Hematopoietic multipotent progenitor cell treated with erythropoietin and hydrocortisone succinate and interleukin-3 and kit ligand, for 6 days (in vitro differentiated cells): ENCODE data around the gene TUT7.

ENCODE experiments used
- DNase-seq: peaks from one replicate; pipeline ENCODE4 v3.0.0-alpha.2; 2015

The TUT7 gene

GRCh38 chr9:86256653-86257052, 97.6 kb downstream of the TUT7 start:
- DNase-seq = no peak

- no peak for DNase-seq
Observed at GRCh38 chr9:86253577-86253976, 100.6 kb downstream of the TUT7 start.

- no peak for DNase-seq
Observed at GRCh38 chr9:86252870-86253269, 101.3 kb downstream of the TUT7 start.

GRCh38 chr9:86250123-86250522, 104.1 kb downstream of the TUT7 start:
- no peak for DNase-seq

GRCh38 chr9:86248746-86249145, 105.5 kb downstream of the TUT7 start:
- no peak for DNase-seq

- DNase-seq = no peak
Observed at GRCh38 chr9:86246752-86247161, 107.5 kb downstream of the TUT7 start.

GRCh38 chr9:86242071-86242470, 112.1 kb downstream of the TUT7 start:
- no peak for DNase-seq

- DNase-seq = no peak
Observed at GRCh38 chr9:86241216-86241615, 113.0 kb downstream of the TUT7 start.

GRCh38 chr9:86238861-86239770, 115.1 kb downstream of the TUT7 start:
- DNase-seq = peak; percentile 30
